ENCODE measurements around the gene PRC1. TPM values are rescaled to one million over a fixed set of nuclear protein-coding genes. Genes with fewer than 3 reads are reported as not detected.
"Not testable (repeated sequence)": the region's sequence is repeated elsewhere in the genome, so short reads cannot be mapped to it uniquely, and the experiment has no call there.

The PRC1 gene
- total RNA-seq, 1 donor from 2014 or later: 108 TPM

DNA sequence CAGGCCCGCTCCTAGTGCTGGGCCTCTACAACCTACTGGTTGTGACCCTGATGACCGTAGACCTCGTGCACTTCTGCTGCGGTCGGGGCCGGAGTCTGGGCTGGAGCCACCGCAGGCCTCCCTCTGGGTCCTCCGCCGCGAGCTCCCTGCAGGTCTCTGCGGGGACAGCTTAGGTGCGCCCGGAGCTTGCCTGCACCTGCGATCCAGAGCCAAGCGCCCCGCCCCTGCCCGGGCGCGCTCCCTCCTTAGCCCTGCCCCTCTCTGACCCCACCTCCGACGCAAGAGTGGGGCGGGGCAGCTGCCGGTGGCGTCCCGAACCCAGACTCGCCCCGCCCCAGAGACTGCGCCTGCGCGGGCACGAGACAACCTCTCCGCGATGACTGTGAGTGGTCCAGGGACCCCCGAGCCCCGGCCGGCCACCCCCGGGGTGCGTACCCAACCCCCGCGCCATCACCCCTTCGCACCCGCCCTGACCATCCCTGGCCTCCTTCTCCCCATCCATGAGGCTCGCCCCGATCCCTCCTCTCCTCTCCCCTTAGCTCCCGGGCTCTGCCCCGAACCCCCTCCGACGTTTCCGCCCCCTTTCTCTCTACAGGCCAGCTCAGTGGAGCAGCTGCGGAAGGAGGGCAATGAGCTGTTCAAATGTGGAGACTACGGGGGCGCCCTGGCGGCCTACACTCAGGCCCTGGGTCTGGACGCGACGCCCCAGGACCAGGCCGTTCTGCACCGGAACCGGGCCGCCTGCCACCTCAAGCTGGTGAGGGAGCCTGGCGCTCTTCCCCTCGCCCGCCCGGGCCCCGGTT, 59.2 kb downstream of the PRC1 start, which contains the start of gene UNC45A:
TSS of gene UNC45A (plus strand) at position 337 of the 803 bp plus-strand sequence. CDS start at position 377, 40 bp downstream.
- DNase-seq (ENCODE audit: low read depth in 2 of 2): peak; percentile 18 to 82

- peak; percentile 58 to 80 for DNase-seq (ENCODE audit: low read depth in 2 of 2)
Observed at GRCh38 chr15:90934256-90934948, 59.9 kb downstream of the PRC1 start.

- DNase-seq (ENCODE audit: low read depth in 2 of 2): no peak
Observed at GRCh38 chr15:90933301-90933700, 61.0 kb downstream of the PRC1 start.

DNA sequence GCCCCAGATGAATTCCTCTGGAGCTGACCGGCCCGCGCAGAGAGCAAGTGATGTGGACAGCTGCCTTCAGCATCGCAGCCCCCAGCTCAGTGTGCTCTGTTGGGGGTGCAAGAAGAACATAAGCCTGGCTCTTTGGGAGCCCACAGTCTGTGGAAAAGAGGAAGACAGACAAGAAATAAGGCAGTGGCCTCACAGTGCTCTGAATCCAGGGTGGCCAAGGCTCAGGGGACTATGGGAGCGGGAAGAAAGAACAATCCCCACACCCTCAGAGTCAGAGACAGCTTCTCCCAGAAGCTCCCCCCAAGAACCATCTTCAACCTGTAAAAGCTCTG, 61.7 kb downstream of the PRC1 start:
- DNase-seq (ENCODE audit: low read depth in 2 of 2): no peak

DNA sequence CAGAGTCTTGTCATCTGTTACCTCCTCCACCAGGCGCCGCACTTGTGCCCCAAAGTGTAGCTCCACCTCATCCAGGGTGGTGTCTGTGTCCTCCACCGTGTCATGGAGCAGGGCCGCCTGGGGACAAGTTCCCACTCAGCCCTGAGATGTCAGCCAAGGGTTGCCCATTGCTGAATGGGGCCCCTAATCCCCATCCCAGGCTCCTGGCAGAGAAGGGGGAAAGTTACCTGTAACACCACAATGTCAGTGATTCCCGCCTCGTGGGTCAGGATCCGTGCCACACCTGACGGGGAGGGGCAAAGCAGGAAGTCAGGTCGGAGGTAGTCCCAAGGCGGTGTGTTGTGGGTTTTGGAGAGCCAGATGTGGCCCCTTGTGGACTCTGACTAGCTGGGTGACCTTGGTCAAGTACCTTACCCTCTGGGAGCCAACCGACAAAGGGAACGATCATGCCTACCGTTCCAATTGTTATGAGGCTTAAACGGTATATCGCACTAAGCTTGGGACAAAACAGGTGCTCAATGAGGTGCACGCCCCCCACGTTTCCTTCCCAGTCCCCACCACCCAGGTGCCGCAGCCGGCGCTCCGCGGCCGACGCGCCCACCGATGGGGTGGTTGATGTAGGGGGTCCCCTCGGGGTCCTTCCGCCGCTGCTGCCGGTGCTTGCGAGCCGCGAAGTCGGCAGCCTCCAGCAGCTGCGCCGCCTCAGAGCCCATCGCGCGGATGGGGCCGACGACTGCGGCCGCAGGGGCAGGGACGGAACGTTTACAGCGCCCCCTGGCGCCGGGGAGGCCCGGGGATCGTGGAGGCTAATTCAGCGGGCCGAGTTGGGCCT, 62.3 kb downstream of the PRC1 start, which contains the start of gene HDDC3:
TSS of gene HDDC3 (minus strand) at position 722 of the 832 bp plus-strand sequence. CDS start at position 713, 9 bp downstream.
- DNase-seq (ENCODE audit: low read depth in 2 of 2): peak; percentile 55 to 82

DNA sequence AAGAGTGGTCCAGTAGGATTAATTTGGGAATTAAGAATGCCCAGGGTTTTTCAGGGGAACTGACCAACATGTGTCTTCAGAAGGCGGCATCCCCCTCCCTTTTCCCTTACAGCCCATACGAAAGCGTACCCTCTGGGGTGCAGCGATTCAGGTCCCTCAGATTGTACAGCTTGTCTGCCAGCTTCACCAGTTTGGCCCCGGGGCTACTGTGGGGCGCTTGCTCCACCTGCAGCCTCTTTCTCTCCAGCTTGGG, 62.8 kb downstream of the PRC1 start:
- DNase-seq (ENCODE audit: low read depth in 2 of 2): no peak

- DNase-seq (ENCODE audit: low read depth in 2 of 2): peak in 1 of 2 donors; percentile 51
Observed at GRCh38 chr15:90930861-90931574, 63.3 kb downstream of the PRC1 start.

GRCh38 chr15:90929246-90930019, 64.9 kb downstream of the PRC1 start:
- DNase-seq (ENCODE audit: low read depth in 2 of 2): no peak

GRCh38 chr15:90928106-90928505, 66.2 kb downstream of the PRC1 start:
- not testable (repeated sequence) for DNase-seq (ENCODE audit: low read depth in 2 of 2)

DNA sequence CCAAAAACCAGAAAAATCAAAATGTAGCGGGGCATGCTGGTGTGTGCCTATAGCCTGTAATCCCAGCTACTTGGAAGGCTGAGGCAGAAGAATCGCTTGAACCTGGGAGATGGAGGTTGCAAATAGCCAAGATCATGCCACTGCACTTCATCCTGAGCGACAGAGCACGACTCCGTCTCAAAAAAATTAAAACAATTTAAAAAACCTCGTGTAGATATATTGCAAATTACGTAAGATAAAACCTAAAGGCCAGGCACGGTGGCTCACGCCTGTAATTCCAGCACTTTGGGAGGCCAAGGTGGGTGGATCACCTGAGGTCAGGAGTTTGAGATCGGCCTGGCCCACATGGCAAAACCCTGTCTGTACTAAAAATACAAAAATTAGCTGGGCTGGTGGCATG, 67.6 kb downstream of the PRC1 start:
- not testable (repeated sequence) for DNase-seq (ENCODE audit: low read depth in 2 of 2)

DNA sequence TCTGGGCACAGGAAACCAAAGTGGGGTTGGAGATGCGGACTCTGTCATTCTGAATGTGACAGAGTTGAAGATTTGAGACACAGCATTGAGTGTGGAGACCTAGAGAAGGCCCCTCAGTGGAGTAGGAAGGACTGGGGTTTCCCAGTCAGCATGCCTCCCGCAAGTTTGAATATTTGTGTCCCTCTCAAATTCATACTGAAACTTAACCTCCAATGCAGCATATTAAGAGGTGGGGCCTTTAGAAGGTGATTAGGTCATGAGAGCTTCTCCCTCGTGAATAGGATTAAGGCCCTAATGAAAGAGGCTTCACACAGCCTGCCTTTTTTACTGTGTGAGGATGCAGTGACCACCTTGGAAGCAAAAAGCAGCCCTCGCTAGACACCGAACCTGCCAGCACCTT, 70.0 kb downstream of the PRC1 start:
- DNase-seq (ENCODE audit: low read depth in 2 of 2): no peak

DNA sequence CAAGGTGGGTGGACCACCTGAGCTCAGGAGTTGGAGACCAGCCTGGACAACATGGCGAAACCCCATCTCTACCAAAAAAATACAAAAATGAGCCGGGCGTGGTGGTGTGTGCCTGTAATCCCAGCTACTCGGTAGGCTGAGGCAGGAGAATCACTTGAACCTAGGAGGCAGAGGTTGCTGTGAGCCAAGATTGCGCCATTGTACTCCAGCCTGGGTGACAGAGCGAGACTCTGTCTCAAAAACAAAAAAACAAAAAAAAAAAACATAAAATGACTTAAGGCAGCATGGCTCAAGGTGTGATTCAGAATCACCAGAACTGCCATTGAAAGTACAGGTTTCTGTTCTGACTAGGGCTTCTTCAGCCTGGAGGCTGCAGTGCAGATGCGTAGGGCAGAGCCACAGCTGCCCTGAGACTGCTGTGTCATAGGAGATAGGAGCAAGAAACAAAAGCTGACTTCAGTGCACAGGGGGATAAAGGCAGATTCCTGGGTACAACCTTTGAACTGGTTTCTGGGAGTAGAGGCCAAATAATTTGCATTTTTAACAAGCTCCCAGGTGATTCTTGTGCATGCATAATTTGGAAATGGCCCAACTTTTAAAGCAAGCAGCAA, 71.5 kb downstream of the PRC1 start:
- DNase-seq (ENCODE audit: low read depth in 2 of 2): not testable (repeated sequence)

GRCh38 chr15:90921887-90922286, 72.4 kb downstream of the PRC1 start:
- no peak for DNase-seq (ENCODE audit: low read depth in 2 of 2)

DNA sequence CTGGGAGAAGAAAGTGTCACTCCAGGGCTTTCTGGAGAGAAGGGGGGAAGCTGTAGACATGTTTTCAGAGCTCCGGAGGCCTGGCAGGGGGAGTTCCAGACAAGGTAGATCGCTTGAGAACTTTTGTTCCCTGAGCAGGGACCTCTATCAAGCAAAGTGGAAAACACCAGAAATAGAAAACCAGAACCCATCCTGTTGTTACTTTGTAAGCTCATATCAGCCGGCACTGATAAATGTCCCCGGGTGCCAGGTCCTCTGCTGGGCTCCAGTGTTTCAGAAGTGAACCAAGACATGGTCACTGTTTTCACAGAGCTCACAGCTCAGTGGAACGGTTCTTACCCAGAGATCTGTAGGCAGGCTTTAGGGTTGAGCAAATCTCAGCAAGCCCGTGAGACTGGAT, 75.5 kb downstream of the PRC1 start:
- DNase-seq (ENCODE audit: low read depth in 2 of 2): no peak

GRCh38 chr15:90918034-90918788, 76.1 kb downstream of the PRC1 start:
- DNase-seq (ENCODE audit: low read depth in 2 of 2): no peak

- no peak for DNase-seq (ENCODE audit: low read depth in 2 of 2)
Observed at GRCh38 chr15:90917569-90917968, 76.8 kb downstream of the PRC1 start.

DNA sequence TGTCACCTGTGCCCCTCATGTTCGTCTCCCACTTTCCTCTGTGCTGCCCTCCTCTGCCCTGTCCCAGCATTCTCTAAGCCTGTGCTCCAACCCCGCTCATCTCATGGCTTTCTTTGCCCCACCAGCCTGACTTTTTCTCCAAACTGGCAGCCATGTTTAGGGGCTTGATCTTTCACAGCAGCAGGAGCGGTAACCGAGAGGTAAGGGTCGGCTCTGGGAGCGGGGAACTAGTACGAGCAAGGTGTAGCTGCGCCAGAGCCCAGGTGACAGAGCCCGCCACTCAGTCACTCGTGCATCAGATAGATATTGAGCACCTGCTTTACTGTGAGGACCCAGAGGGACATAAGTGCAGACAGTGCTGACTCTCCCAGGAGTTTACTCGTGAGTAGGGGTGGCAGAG, 77.9 kb downstream of the PRC1 start:
- no peak for DNase-seq (ENCODE audit: low read depth in 2 of 2)

All from dermis microvascular lymphatic vessel endothelial cell (primary cell).